WERI-Rb-1 (cell line): Measurements from ENCODE around the gene MYLIP.

ENCODE experiments used
- DNase-seq: peaks from one replicate; pipeline ENCODE4 v3.0.0-alpha.2; 2020
- H3K27ac ChIP-seq: fragments of 250-450 bp; sonication (Bioruptor Pico); 2 replicates; pipeline ENCODE4 v1.5.1; 2020; ENCODE audit warnings: mild to moderate bottlenecking, moderate library complexity
- H3K27me3 ChIP-seq: fragments of 250-450 bp; sonication (Bioruptor Pico); 2 replicates; pipeline ENCODE4 v1.5.1; 2021; ENCODE audit warnings: mild to moderate bottlenecking, low read depth, moderate library complexity; ENCODE audit not compliant: insufficient read depth, severe bottlenecking
- H3K36me3 ChIP-seq: fragments of 250-450 bp; sonication (Bioruptor Pico); 2 replicates; pipeline ENCODE4 v1.5.1; 2020; ENCODE audit warnings: mild to moderate bottlenecking, moderate library complexity
- H3K4me3 ChIP-seq: 2 replicates; pipeline ENCODE4 v1.5.1; 2011; ENCODE audit warnings: low read depth, mild to moderate bottlenecking, control low read depth, low read length
- H3K9me3 ChIP-seq: fragments of 250-450 bp; sonication (Bioruptor Pico); 2 replicates; pipeline ENCODE4 v1.5.1; 2021; ENCODE audit warnings: mild to moderate bottlenecking, moderate library complexity; ENCODE audit not compliant: severe bottlenecking
- CTCF ChIP-seq: IDR thresholded peaks from 2 replicates; pipeline ENCODE4 v1.5.1; 2011; ENCODE audit warnings: low read depth, mild to moderate bottlenecking, control low read depth, inconsistent platforms, low read length

Gene MYLIP

GRCh38 chr6:16146028-16146427 lies 17.1 kb downstream of the MYLIP start:
- Histone ChIP-seq H3K27me3 (no peaks in the 10 kb centered on the region), H3K36me3 (peaks cover 96% of the 10 kb centered on the region), H3K4me3 (no peak overlapping the region), H3K9me3 (no peaks in the 10 kb centered on the region), H3K27ac (no peak overlapping the region)
- no peak for TF ChIP-seq CTCF
- no peak for DNase-seq

GRCh38 chr6:16146527-16146955 lies 17.7 kb downstream of the MYLIP start:
- TF ChIP-seq CTCF, result no peak
- H3K27ac ChIP-seq, result no peak overlapping the region
- H3K9me3 ChIP-seq, result no peaks in the 10 kb centered on the region
- no peaks in the 10 kb centered on the region for H3K27me3 ChIP-seq
- no peak overlapping the region for H3K4me3 ChIP-seq
- peaks cover 94% of the 10 kb centered on the region for H3K36me3 ChIP-seq
- DNase-seq, result no peak

- no peak overlapping the region for H3K4me3 ChIP-seq
- H3K27ac ChIP-seq, result no peak overlapping the region
- DNase-seq, result no peak
- peaks cover 87% of the 10 kb centered on the region for H3K36me3 ChIP-seq
- H3K27me3 ChIP-seq, result no peaks in the 10 kb centered on the region
- H3K9me3 ChIP-seq, result no peaks in the 10 kb centered on the region
- TF ChIP-seq CTCF, result no peak
Observed at GRCh38 chr6:16148498-16148897, 19.6 kb downstream of the MYLIP start.

- no peak overlapping the region for H3K4me3 ChIP-seq
- DNase-seq, result no peak
- no peaks in the 10 kb centered on the region for H3K27me3 ChIP-seq
- no peaks in the 10 kb centered on the region for H3K9me3 ChIP-seq
- TF ChIP-seq CTCF, result no peak
- H3K36me3 ChIP-seq, result peaks cover 80% of the 10 kb centered on the region
- no peak overlapping the region for H3K27ac ChIP-seq
Observed at GRCh38 chr6:16149305-16149704, 20.4 kb downstream of the MYLIP start.

- Histone ChIP-seq H3K4me3 (no peak overlapping the region), H3K36me3 (peaks cover 78% of the 10 kb centered on the region), H3K9me3 (no peaks in the 10 kb centered on the region), H3K27ac (no peak overlapping the region), H3K27me3 (no peaks in the 10 kb centered on the region)
- no peak for TF ChIP-seq CTCF
- DNase-seq, result no peak
Observed at GRCh38 chr6:16150098-16150497, 21.2 kb downstream of the MYLIP start.

- Histone ChIP-seq H3K9me3 (peaks cover 4% of the 10 kb centered on the region), H3K4me3 (no peak overlapping the region), H3K27me3 (no peaks in the 10 kb centered on the region), H3K27ac (no peak overlapping the region), H3K36me3 (peaks cover 48% of the 10 kb centered on the region)
- DNase-seq, result no peak
- no peak for TF ChIP-seq CTCF
Observed at GRCh38 chr6:16153211-16153820, 24.4 kb downstream of the MYLIP start.
